Cardiac septum (tissue), 1 donor: ENCODE results near the gene ARFGAP2. TPM values are rescaled to one million over a fixed set of nuclear protein-coding genes. Genes with fewer than 3 reads are reported as not detected.

Source experiments
- DNase-seq: peaks from one replicate; pipeline ENCODE4 v3.0.0-alpha.2; 2020; ENCODE audit warnings: low spot score
- intact Hi-C: fragments of 100-400 bp; cut with DNase I; formaldehyde crosslinking; loops from one replicate; pipeline ENCODE4 v1.14.0; 2022
- total RNA-seq: library from RNA; stranded (reverse); fragmentation: NEBNext Ultra II Directional; extraction: Animal tissue kit (Norgen Biotek cat#: 25700); gene quantifications from one replicate; pipeline ENCODE4 v1.2.1, GENCODE V29; 2021
- donor health status: DM: no; HTN: no; CAD: no.

The ARFGAP2 gene
- total RNA-seq, 1 donor from 2014 or later = 72.3 TPM

DNA sequence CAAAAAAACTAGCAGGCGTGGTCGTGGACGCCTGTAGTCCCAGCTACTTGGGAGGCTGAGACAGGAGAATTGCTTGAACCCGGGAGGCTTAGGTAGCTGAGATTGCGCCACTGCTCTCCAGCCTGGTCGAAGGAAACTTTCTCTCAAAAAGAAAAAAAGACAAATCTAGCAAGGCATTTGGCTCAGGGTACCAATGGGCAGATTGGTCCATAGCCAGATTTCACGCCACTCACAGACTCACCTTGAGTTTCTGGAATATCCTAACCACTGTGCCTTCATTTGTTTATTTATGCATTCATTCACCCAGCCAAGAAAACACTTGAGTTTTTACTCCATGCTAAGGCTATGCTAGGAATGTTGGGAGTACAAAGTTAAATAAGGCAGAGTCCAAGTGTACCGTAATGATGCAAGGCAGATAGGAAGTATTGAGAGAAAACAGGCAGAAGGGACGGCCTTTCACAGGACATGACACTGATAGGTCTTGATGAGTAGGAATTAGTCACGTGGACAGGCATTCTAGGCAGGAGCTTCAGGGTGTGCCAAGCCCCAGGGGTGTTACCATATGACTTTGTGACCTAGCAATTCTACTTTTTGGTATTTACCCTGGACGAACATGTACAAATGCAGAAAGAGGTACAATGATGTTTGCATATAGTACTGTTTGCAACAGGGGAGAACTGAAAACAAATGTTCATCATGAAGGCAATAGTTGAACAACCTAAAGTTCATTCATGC is 12.6 kb upstream of the ARFGAP2 start:
- intact Hi-C loops = no loop called here
- no peak for DNase-seq

- intact Hi-C loops = loop anchor here (1.0 kb wide), 1 partner anchor 26 kb away; the partner anchor contains the start of gene DDB2
- no peak for DNase-seq
Measured at GRCh38 chr11:47188259-47188658, 11.6 kb upstream of the ARFGAP2 start.

GRCh38 chr11:47187723-47188122 is 11.0 kb upstream of the ARFGAP2 start:
- intact Hi-C loops = loop anchor here (1.0 to 2.0 kb wide), 2 partner anchors 27 to 69 kb away; partner anchors contain the start of genes DDB2 and NR1H3
- no peak for DNase-seq

DNA sequence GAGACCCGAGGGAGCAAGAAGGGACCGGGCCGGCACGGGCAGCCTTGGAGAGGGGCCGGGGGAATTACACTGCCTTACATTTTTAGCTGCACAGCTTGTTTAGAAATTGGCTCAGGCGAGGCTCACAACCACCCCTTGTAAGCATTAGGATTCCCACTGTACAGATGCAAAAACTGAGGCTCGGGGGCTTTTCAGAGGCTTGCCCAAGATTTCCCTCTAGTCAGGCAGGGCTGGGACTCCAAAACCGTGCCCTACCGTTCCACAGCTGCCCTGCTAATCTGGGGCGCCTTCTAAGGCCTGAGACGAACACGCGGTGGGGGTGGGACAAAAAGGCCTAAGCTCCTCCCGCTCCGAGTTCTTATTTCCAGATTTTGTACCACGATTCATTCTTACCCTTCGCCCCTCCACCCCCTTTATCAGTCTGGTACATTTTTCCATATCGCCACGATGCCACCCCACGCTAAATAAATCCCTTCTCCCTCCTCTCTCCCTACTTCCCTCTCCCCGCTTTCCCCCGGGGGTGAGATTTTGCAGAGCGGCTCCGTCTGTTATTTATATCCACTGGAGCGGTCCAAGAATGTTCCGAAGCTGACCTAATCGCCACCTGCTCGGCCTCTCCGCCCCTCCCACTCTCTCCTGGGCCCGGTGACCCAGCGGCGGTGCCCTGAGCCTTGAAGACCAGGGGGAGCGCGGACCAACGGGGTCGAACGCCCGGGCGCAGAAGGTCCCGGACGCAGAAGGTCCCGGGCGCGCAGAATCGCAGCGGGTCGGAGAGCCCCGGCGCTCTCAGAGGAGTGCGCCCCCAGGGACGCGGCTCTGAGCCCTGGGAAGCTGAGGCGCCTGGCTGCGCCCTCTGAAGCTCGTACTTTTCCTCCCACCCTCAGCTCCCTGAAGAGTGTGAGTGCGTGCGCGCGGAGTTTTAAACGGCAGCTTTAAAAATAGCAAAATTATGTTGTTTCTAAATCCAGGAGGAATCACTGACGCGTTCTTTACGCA is 10.3 kb upstream of the ARFGAP2 start:
- DNase-seq = peak; percentile 79
- intact Hi-C loops = loop anchor here (2.0 kb wide), 1 partner anchor 70 kb away; the partner anchor contains the start of gene NR1H3

DNA sequence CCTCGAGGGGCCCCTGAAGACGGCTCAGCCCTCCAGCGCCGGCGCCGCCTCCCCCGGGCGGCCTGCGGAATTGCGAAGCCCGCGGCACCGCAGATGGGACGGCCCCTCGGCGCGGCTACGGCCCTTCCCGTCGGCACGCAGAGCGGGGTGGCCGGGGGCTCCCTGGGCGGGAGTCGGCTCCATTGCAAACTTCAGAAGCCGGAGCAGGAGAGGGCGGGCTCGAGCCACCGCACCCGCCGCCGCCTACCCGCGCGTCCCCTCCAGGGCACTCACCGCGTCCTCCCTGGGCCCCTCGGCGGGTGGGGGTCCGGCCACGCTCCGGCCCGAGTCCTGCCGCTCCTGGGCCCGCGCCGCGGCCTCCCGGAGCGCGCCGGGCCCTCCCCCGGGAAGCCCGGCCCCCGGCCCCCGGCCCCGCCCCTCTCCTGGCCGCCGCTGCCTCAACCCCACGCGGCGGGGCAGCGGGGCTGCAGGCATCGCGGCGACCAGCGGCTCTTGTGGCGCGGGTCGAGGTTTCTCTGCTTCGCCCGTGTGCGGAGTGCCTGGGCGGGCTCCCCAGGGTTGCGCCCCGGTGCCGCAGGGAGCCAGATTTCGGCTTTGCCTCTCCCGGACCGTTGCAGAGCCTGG is 9.5 kb upstream of the ARFGAP2 start, which contains the start of gene PACSIN3:
TSS of gene PACSIN3 (minus strand) at position 359 of the 624 bp plus-strand sequence. CDS start 3,707 bp downstream, outside the sequence.
- intact Hi-C loops = loop anchor here (2.0 kb wide), 1 partner anchor 71 kb away; the partner anchor contains the start of gene NR1H3
- DNase-seq = no peak

GRCh38 chr11:47185305-47186075 is 8.8 kb upstream of the ARFGAP2 start:
- DNase-seq = peak; percentile 91
- intact Hi-C loops = loop anchor here (2.0 kb wide), 1 partner anchor 71 kb away; the partner anchor contains the start of gene NR1H3

DNA sequence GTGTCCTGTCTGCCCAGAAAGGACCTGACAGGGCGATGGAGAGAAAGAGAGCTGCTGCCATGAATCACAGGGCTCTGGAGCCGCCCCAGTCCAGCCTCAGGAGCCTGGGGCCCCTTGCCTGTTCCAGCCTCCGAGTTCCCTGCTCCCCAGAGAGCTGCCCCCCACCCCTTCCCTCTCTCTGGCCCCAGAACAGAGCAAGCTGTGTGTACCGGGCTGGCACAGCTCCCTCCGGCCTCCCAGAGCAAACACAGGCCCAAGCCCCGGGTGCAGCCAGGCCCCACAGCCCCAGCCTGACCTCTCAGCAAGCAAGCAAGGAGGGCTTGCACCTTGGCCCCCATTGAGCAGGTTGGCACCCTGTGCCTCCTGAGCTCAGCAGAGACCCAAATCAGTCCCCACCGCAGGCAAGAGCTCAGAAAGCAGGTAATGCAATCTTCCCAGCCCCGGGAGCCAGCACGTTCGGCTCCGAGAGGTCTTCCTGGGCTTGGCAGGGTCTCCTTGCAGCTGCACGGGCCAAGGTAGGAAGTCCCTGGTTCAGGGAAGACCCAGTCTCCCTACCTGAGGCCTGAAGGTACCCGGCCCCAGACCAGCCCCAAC is 8.1 kb upstream of the ARFGAP2 start:
- intact Hi-C loops = no loop called here
- DNase-seq = no peak

GRCh38 chr11:47183969-47184368 is 7.3 kb upstream of the ARFGAP2 start:
- no peak for DNase-seq
- intact Hi-C loops = no loop called here

- intact Hi-C loops = no loop called here
Measured at GRCh38 chr11:47183031-47183856, 6.6 kb upstream of the ARFGAP2 start.

GRCh38 chr11:47182380-47182779 is 5.7 kb upstream of the ARFGAP2 start:
- intact Hi-C loops = no loop called here
- DNase-seq = no peak

More at GRCh38 chr11:47183031-47183856, 6.6 kb upstream of the ARFGAP2 start:
- peak; percentile 86 for DNase-seq

GRCh38 chr11:47181271-47181670 is 4.6 kb upstream of the ARFGAP2 start:
- intact Hi-C loops = no loop called here
- no peak for DNase-seq

DNA sequence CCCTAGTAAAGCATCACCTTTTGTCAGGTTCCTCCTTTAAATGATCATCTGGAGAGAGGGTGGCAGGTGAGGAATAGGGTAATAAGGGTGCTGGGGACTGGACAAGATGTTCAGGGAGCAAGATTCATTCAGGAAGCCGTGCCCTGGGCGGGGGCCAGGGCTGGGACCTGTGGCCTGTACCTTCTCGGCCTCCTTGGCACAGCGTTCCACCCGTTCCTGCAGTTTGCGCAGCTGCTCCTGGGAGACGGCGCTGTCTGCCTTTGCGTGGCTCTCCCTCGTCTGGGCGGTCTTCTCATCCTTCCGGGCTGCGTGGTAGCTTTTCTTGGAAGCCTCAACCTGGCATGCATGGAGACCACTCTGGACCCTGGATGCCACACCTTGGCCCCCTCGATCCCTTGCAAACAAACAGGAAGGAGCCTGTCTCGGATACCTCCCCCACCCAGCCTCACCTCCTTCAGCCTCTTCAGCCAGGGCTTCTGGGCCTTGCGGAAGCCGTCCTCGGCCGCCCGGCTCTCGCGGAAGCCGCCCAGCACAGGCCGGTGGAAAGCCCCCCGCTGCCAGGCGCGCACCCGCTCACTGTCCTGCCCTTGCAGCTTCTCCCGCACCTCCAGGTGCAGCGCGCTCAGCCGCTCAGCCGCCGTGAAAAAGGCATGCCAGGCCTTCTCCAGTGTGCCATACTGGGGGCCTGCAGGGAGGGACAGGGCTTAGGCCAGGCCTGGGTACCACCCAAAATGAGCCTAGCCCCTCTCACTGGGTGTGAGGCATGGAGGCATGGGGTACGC is 3.5 kb upstream of the ARFGAP2 start:
- intact Hi-C loops = no loop called here
- DNase-seq = no peak

- DNase-seq = no peak
- intact Hi-C loops = loop anchor here (5.0 kb wide), 1 partner anchor 228 kb away; the partner anchor contains the start of gene SLC39A13
Measured at GRCh38 chr11:47179655-47179991, 2.9 kb upstream of the ARFGAP2 start.

DNA sequence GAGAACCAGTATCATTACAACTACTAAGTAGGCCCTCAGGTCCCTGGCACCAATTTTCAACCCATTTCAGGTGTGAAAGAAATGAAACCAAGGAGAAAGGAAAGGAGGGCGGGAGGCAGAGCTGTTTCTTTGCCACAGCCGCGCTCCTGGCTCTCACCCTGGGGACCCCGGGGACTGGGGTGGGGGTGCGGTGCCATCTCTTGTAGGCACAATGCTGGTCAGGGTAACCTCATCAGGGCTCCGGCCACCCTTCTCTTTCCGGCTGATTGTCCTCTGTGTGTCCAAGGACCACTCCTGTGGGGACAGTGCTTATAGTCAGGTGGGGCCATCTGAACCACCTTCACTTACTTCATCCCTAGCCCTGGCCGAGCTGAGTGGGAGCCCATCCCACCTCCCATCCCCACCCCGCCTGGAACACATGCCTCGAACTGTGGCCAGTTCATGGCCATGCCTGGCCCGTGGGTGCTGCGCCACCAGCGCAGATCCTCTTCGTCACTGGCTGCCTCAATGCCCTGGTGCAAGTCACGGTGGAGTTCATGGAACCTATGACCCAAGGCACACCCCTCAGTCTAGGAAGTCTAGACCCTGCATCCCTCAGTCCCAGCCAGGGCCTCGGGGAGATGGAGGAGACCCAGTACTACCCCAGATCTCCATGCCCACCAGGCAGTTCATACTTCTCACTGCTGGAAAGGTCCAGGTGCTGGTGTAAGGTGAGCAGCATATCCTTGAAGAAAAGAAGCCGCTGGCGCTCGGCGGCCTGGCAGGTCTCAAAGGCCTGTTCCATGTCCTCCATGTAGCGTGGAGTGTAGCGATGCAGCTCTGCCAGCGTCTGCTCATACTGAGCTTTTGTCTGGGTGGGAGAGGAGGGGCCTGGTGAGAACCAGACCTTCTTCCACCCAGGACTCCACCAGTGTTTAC is 2.3 kb upstream of the ARFGAP2 start:
- no peak for DNase-seq
- intact Hi-C loops = loop anchor here (5.0 kb wide), 1 partner anchor 228 kb away; the partner anchor contains the start of gene SLC39A13

GRCh38 chr11:47178316-47178715 is 1.6 kb upstream of the ARFGAP2 start:
- DNase-seq = no peak
- intact Hi-C loops = loop anchor here (5.0 kb wide), 1 partner anchor 229 kb away; the partner anchor contains the start of gene SLC39A13
